Measurements from ENCODE around the gene NUP210L. TPM values are rescaled to one million over a fixed set of nuclear protein-coding genes. Genes with fewer than 3 reads are reported as not detected.
A peak's percentile ranks its signal among the peaks of the same experiment; 100 is the strongest.

Gene NUP210L
- total and polyA plus RNA-seq, 9 of the 15 experiments (the other 6 are each of a cell fraction or from before 2014, with no cell fraction given) = 0.01 to 0.04 TPM; not detected in 7

GRCh38 chr1:153990468-153991150, 164.3 kb downstream of the NUP210L start, which contains the start of gene RPS27 (continued):
- TF ChIP-seq HOXB6 (CRISPR knock-in tag; IDR thresholded peaks at IDR 0.05; ENCODE audit: borderline replicate concordance) (0 out of 2 replicates have a peak, but pooled peaks have one; percentile 60), TEAD1 (CRISPR knock-in tag; IDR thresholded peaks at IDR 0.05) (peak in 1 of 2 experiments; percentile 86; a peak in 2 of 4 replicates), EHMT2 (IDR thresholded peaks at IDR 0.05) (no peak), ZFPM2 (CRISPR knock-in tag; IDR thresholded peaks at IDR 0.05) (no peak), SMARCA4 (IDR thresholded peaks at IDR 0.05) (no peak), STAT5B (CRISPR knock-in tag; IDR thresholded peaks at IDR 0.05) (no peak), RBM22 (IDR thresholded peaks at IDR 0.05; ENCODE audit: low read depth, low read length, poor library complexity, severe bottlenecking) (no peak), MECOM (CRISPR knock-in tag; IDR thresholded peaks at IDR 0.05) (no peak), IRF9 (tag; IDR thresholded peaks at IDR 0.05) (peak; percentile 64; the same call in 1 of the 2 replicates), ZNF444 (CRISPR knock-in tag; IDR thresholded peaks at IDR 0.05) (0 out of 2 replicates have a peak, but pooled peaks have one; percentile 31), ZSCAN29 (IDR thresholded peaks at IDR 0.05) (peak; percentile 97), TOE1 (IDR thresholded peaks at IDR 0.05; ENCODE audit: borderline replicate concordance) (peak; percentile 61; the same call in 1 of the 2 replicates), TOE1 (CRISPR knock-in tag; IDR thresholded peaks at IDR 0.05; ENCODE audit: borderline replicate concordance, low read depth) (peak; percentile 93; the same call in 1 of the 2 replicates), ZNF780A (CRISPR knock-in tag; IDR thresholded peaks at IDR 0.05) (0 out of 2 replicates have a peak, but pooled peaks have one; percentile 18), NBN (IDR thresholded peaks at IDR 0.05; ENCODE audit: low read depth) (peak; percentile 64; the same call in 1 of the 2 replicates), ZNF217 (CRISPR knock-in tag; IDR thresholded peaks at IDR 0.05) (no peak), ZNF586 (CRISPR knock-in tag; conservative IDR thresholded peaks at IDR 0.05) (no peak), ZNF785 (CRISPR knock-in tag; IDR thresholded peaks at IDR 0.05) (no peak), GTF2F1 (IDR thresholded peaks at IDR 0.05; ENCODE audit: low read depth, low read length) (peak; percentile 97), ZBTB26 (CRISPR knock-in tag; IDR thresholded peaks at IDR 0.05) (peak; percentile 61; the same call in 1 of the 2 replicates), NR4A1 (CRISPR knock-in tag; IDR thresholded peaks at IDR 0.05) (no peak), NR4A1 (tag; IDR thresholded peaks at IDR 0.05) (peak; percentile 83; the same call in 1 of the 2 replicates), GABPB2 (CRISPR knock-in tag; conservative IDR thresholded peaks at IDR 0.05) (no peak), MAFK (IDR thresholded peaks at IDR 0.05; ENCODE audit: low read length) (peak; percentile 29; the same call in 1 of the 2 replicates), GATAD2A (IDR thresholded peaks at IDR 0.05) (peak; percentile 66; the same call in 1 of the 2 replicates), CBX5 (IDR thresholded peaks at IDR 0.05; ENCODE audit: borderline replicate concordance, low read depth) (no peak), YY1 (IDR thresholded peaks at IDR 0.05; ENCODE audit: borderline replicate concordance in 1 of 3, control insufficient read depth in 1 of 3, extremely low read depth in 1 of 3, insufficient read depth in 3 of 3, insufficient read length in 1 of 3, insufficient replicate concordance in 2 of 3, low read depth in 1 of 3, low read length in 2 of 3) (peak; percentile 94 to 98 (median 98)), ZNF561 (CRISPR knock-in tag; conservative IDR thresholded peaks at IDR 0.05) (no peak)

Measured in K562 (cell line).